H1 (cell line): ENCODE results near the gene COLEC11. TPM values are rescaled to one million over a fixed set of nuclear protein-coding genes. Genes with fewer than 3 reads are reported as not detected.

ENCODE experiments used
- CTCF ChIA-PET: fragments of 300-600 bp; sonication (Branson Sonifier 250); formaldehyde crosslinking; loops from one replicate; lab custom pipeline; 2021; ENCODE audit not compliant: partially characterized antibody; lab: Charles Lee
- POLR2A ChIA-PET: fragments of 300-600 bp; sonication (Branson Sonifier 250); formaldehyde crosslinking; loops from one replicate; lab custom pipeline; 2021; ENCODE audit warnings: inconsistent platforms; ENCODE audit not compliant: partially characterized antibody; lab: Charles Lee
- DNase-seq, 2 experiments: peaks; one replicate each; pipeline versions ENCODE4 v3.0.0 to v3.0.0-alpha.2; 2010 to 2022; ENCODE audit warnings: low spot score in 2 of 2, low read depth in 1 of 2, mixed read lengths in 1 of 2
- FAIRE-seq: peaks from 2 replicates; lab custom pipeline; 2011; peaks lifted over from hg19 to GRCh38; lab: Jason Lieb, UNC
- H2AFZ ChIP-seq: 2 replicates; pipeline ENCODE4 v1.8.1; 2012; ENCODE audit warnings: low read length, inconsistent platforms
- H2AK5ac ChIP-seq: 2 replicates; pipeline ENCODE4 v1.6.1; 2013; ENCODE audit warnings: low read depth, low read length
- H2BK120ac ChIP-seq: replicated peaks from 2 replicates; pipeline ENCODE3; 2013; ENCODE audit warnings: low read depth, low read length, inconsistent platforms
- H2BK12ac ChIP-seq: 2 replicates; pipeline ENCODE4 v1.6.1; 2013; ENCODE audit warnings: low read depth, low read length
- H2BK15ac ChIP-seq: 2 replicates; pipeline ENCODE4 v1.6.1; 2013; ENCODE audit warnings: low read length
- H2BK20ac ChIP-seq: 2 replicates; pipeline ENCODE4 v1.6.1; 2013; ENCODE audit warnings: low read length
- H2BK5ac ChIP-seq: 2 replicates; pipeline ENCODE4 v1.6.1; 2013; ENCODE audit warnings: low read depth, low read length
- H3K14ac ChIP-seq: 2 replicates; pipeline ENCODE4 v1.6.1; 2013; ENCODE audit warnings: inconsistent platforms; ENCODE audit not compliant: insufficient read length
- H3K18ac ChIP-seq: 2 replicates; pipeline ENCODE4 v1.6.1; 2013; ENCODE audit warnings: low read length; ENCODE audit errors: extremely low read depth
- H3K23ac ChIP-seq: 2 replicates; pipeline ENCODE4 v1.6.1; 2013; ENCODE audit warnings: inconsistent platforms; ENCODE audit not compliant: insufficient read length
- H3K23me2 ChIP-seq: 2 replicates; pipeline ENCODE4 v1.6.1; 2013; ENCODE audit warnings: low read depth, low read length
- H3K27ac ChIP-seq: 2 replicates; pipeline ENCODE4 v1.6.1; 2011; ENCODE audit warnings: low read depth, low read length, inconsistent platforms
- H3K27me3 ChIP-seq, 4 experiments: replicated peaks in 1 of 4; 1 replicate in 1 of 4; 2 replicates in 3 of 4; pipeline versions ENCODE4 v1.6.1 to v1.8.1; 2011 to 2013; ENCODE audit warnings: low read length in 3 of 4, mild to moderate bottlenecking in 3 of 4, inconsistent platforms in 2 of 4, mixed read lengths in 2 of 4, moderate library complexity in 1 of 4; ENCODE audit not compliant: control insufficient read depth in 3 of 4, insufficient read depth in 3 of 4; ENCODE audit errors: extremely low read depth in 1 of 4
- H3K36me3 ChIP-seq, 4 experiments: 2 replicates each; pipeline versions ENCODE4 v1.6.1 to v1.8.1; 2011 to 2013; ENCODE audit warnings: mild to moderate bottlenecking in 4 of 4, low read length in 3 of 4, moderate library complexity in 2 of 4, control low read depth in 1 of 4, inconsistent platforms in 1 of 4; ENCODE audit not compliant: insufficient read depth in 4 of 4, control insufficient read depth in 2 of 4
- H3K4ac ChIP-seq: replicated peaks from 2 replicates; pipeline ENCODE3; 2013; ENCODE audit warnings: low read length, low read depth, mixed read lengths, inconsistent platforms; ENCODE audit not compliant: insufficient read length
- H3K4me1 ChIP-seq, 4 experiments: replicated peaks in 1 of 4; 1 replicate in 1 of 4; 2 replicates in 3 of 4; pipeline versions ENCODE4 v1.6.1 to v1.8.1; 2011 to 2013; ENCODE audit warnings: low read length in 3 of 4, inconsistent platforms in 2 of 4, mixed read lengths in 1 of 4; ENCODE audit not compliant: insufficient read depth in 4 of 4, control insufficient read depth in 3 of 4
- H3K4me2 ChIP-seq, 2 experiments: 2 replicates each; pipeline versions ENCODE4 v1.6.1 to v1.8.1; 2011 to 2013; ENCODE audit warnings: low read depth in 2 of 2, low read length in 2 of 2, control low read depth in 1 of 2, inconsistent platforms in 1 of 2, mild to moderate bottlenecking in 1 of 2; ENCODE audit not compliant: insufficient read depth in 1 of 2
- H3K4me3 ChIP-seq, 4 experiments: fragments of 200-600, 300-600 bp in 1 of 4; sonication (generic), shearing (Covaris generic), sonication (Bioruptor Twin) in 1 of 4; 2 replicates each; pipeline versions ENCODE4 v1.5.1 to v1.8.1; 2011 to 2016; ENCODE audit warnings: low read length in 4 of 4, low read depth in 3 of 4, control low read depth in 2 of 4, inconsistent platforms in 2 of 4, mild to moderate bottlenecking in 2 of 4, mixed read lengths in 1 of 4, moderate library complexity in 1 of 4; ENCODE audit not compliant: insufficient read depth in 2 of 4; ENCODE audit errors: extremely low read depth in 1 of 4
- H3K56ac ChIP-seq: replicated peaks from 2 replicates; pipeline ENCODE3; 2013; ENCODE audit warnings: low read depth, mild to moderate bottlenecking, mixed read lengths, low read length, inconsistent platforms; ENCODE audit not compliant: insufficient read length
- H3K79me1 ChIP-seq: 2 replicates; pipeline ENCODE4 v1.6.1; 2013; ENCODE audit warnings: low read depth, low read length, control low read depth
- H3K79me2 ChIP-seq, 2 experiments: 2 replicates each; pipeline versions ENCODE4 v1.6.1 to v1.8.1; 2012 to 2013; ENCODE audit warnings: low read length in 2 of 2, mild to moderate bottlenecking in 2 of 2, inconsistent platforms in 1 of 2; ENCODE audit not compliant: insufficient read depth in 2 of 2, control insufficient read depth in 1 of 2
- H3K9ac ChIP-seq, 4 experiments: replicated peaks in 1 of 4; 1 replicate in 1 of 4; 2 replicates in 3 of 4; pipeline versions ENCODE4 v1.6.1 to v1.8.1; 2011 to 2013; ENCODE audit warnings: low read depth in 3 of 4, low read length in 3 of 4, control low read depth in 2 of 4, mild to moderate bottlenecking in 2 of 4, moderate library complexity in 2 of 4, inconsistent platforms in 1 of 4; ENCODE audit errors: extremely low read depth in 1 of 4
- H3K9me3 ChIP-seq, 2 experiments: 2 replicates each; pipeline versions ENCODE4 v1.6.1 to v1.8.1; 2012 to 2013; ENCODE audit warnings: mild to moderate bottlenecking in 2 of 2, moderate library complexity in 2 of 2, control low read depth in 1 of 2, inconsistent platforms in 1 of 2, low read depth in 1 of 2, low read length in 1 of 2, mixed read lengths in 1 of 2; ENCODE audit not compliant: insufficient read depth in 2 of 2
- H4K20me1 ChIP-seq, 2 experiments: replicated peaks in 1 of 2; 2 replicates each; pipeline versions ENCODE3 to v1.8.1; 2011 to 2013; ENCODE audit warnings: inconsistent platforms in 2 of 2, low read length in 2 of 2, mild to moderate bottlenecking in 1 of 2; ENCODE audit not compliant: insufficient read depth in 2 of 2, control insufficient read depth in 1 of 2
- H4K5ac ChIP-seq: 2 replicates; pipeline ENCODE4 v1.6.1; 2013; ENCODE audit warnings: low read length, low read depth, mixed read lengths, inconsistent platforms; ENCODE audit not compliant: insufficient read length
- H4K8ac ChIP-seq: 2 replicates; pipeline ENCODE4 v1.8.0; 2013; ENCODE audit warnings: mild to moderate bottlenecking, moderate library complexity, low read length, inconsistent platforms; ENCODE audit not compliant: insufficient read depth; ENCODE audit errors: extremely low read depth
- H4K91ac ChIP-seq: replicated peaks from 2 replicates; pipeline ENCODE3; 2013; ENCODE audit warnings: low read length, mixed read lengths, inconsistent platforms; ENCODE audit not compliant: insufficient read length
- ASH2L ChIP-seq: fragments of 200-600, 300-600 bp; sonication (generic); IDR thresholded peaks from one replicate; pipeline ENCODE4 v1.7.1; 2017; ENCODE audit warnings: low read length
- CHD1 ChIP-seq: IDR thresholded peaks from 2 replicates; pipeline ENCODE4 v1.6.1; 2012; ENCODE audit warnings: low read depth, low read length, improper control_type of control experiment
- CHD2 ChIP-seq: IDR thresholded peaks from 2 replicates; pipeline ENCODE4 v1.6.1; 2012; ENCODE audit warnings: low read length, improper control_type of control experiment
- CREB1 ChIP-seq: IDR thresholded peaks from 2 replicates; pipeline ENCODE4 v1.6.1; 2012; ENCODE audit warnings: inconsistent platforms
- GABPA ChIP-seq: IDR thresholded peaks from 2 replicates; pipeline ENCODE4 v1.6.1; 2011; ENCODE audit warnings: mild to moderate bottlenecking, low read length, moderate library complexity, borderline replicate concordance; ENCODE audit not compliant: insufficient read depth
- GTF2F1 ChIP-seq: IDR thresholded peaks from 2 replicates; pipeline ENCODE4 v1.6.1; 2012; ENCODE audit warnings: low read depth, low read length, improper control_type of control experiment, borderline replicate concordance
- HDAC6 ChIP-seq: IDR thresholded peaks from one replicate; pipeline ENCODE4 v1.7.1; 2012; ENCODE audit warnings: low read depth, mild to moderate bottlenecking, inconsistent platforms, low read length, moderate library complexity
- KDM5A ChIP-seq: fragments of 200-600 bp; IDR thresholded peaks from 2 replicates; pipeline ENCODE4 v1.7.1; 2012; ENCODE audit warnings: mild to moderate bottlenecking, low read length, inconsistent platforms, mixed read lengths
- RAD21 ChIP-seq, 2 experiments: IDR thresholded peaks in 1 of 2; conservative IDR thresholded peaks in 1 of 2; 2 replicates each; pipeline ENCODE4 v1.6.1; 2011; ENCODE audit warnings: low read depth in 2 of 2, low read length in 2 of 2, improper control_type of control experiment in 1 of 2, inconsistent platforms in 1 of 2, mild to moderate bottlenecking in 1 of 2, moderate library complexity in 1 of 2
- SIRT6 ChIP-seq: IDR thresholded peaks from one replicate; pipeline ENCODE4 v1.7.1; 2012; ENCODE audit warnings: low read length, inconsistent platforms
- SP1 ChIP-seq: IDR thresholded peaks from 2 replicates; pipeline ENCODE4 v1.6.1; 2011; ENCODE audit warnings: low read depth, low read length
- SP4 ChIP-seq: IDR thresholded peaks from 2 replicates; pipeline ENCODE4 v1.6.1; 2012; ENCODE audit warnings: low read length, inconsistent platforms
- TAF7 ChIP-seq: optimal IDR thresholded peaks from 2 replicates; pipeline ENCODE3; 2011; ENCODE audit warnings: low read depth, mild to moderate bottlenecking, inconsistent platforms, low read length, moderate library complexity, borderline replicate concordance
- ZNF274 ChIP-seq: IDR thresholded peaks from 2 replicates; pipeline ENCODE4 v1.7.0; 2012; ENCODE audit warnings: low read length, borderline replicate concordance; ENCODE audit errors: extremely low read depth
- WGBS, 2 experiments: shearing (Covaris generic) in 1 of 2; methylation state at CpG; one replicate each; pipeline versions ENCODE4 v1.1.6 to v1.1.7; 2013 to 2015; ENCODE audit warnings: low lambda C conversion rate in 2 of 2, mixed read lengths in 2 of 2, inconsistent platforms in 1 of 2, low coverage in 1 of 2, missing lambda C conversion rate in 1 of 2; ENCODE audit not compliant: insufficient replicate concordance in 2 of 2, insufficient coverage in 1 of 2, insufficient read length in 1 of 2; ENCODE audit errors: extremely low coverage in 1 of 2, missing lambda C conversion rate in 1 of 2; 5-methylcytosine and 5-hydroxymethylcytosine counted together
- polyA plus RNA-seq, 7 experiments: library from polyadenylated mRNA; depleted of rRNA in 3 of 7; stranded (reverse) in 5 of 7; unstranded in 2 of 7; fragments of >200 nt in 5 of 7; fragments of 200-250 nt in 2 of 7; gene quantifications; 1 replicate in 5 of 7; 2 replicates in 1 of 7; 4 replicates in 1 of 7; pipeline versions ENCODE4 v1.2.1 to v1.2.3, GENCODE V29; 2011 to 2013; ENCODE audit warnings: missing spikeins in 2 of 7, mixed read lengths in 2 of 7
- total RNA-seq: library from RNA; stranded (reverse); fragmentation: NEBNext Ultra II Directional; extraction: Animal tissue kit (Norgen Biotek cat#: 25700); gene quantifications from 2 replicates; pipeline ENCODE4 v1.2.1, GENCODE V29; 2021
- TF ChIP-seq, protein P1 (sequence below): IDR thresholded peaks from 2 replicates; pipeline ENCODE4 v1.6.1; 2012; ENCODE audit warnings: inconsistent platforms

Gene COLEC11
- total and polyA plus RNA-seq, 2 of the 8 experiments (the other 6 are each of a cell fraction or from before 2014, with no cell fraction given): 0.47 to 0.80 TPM

DNA sequence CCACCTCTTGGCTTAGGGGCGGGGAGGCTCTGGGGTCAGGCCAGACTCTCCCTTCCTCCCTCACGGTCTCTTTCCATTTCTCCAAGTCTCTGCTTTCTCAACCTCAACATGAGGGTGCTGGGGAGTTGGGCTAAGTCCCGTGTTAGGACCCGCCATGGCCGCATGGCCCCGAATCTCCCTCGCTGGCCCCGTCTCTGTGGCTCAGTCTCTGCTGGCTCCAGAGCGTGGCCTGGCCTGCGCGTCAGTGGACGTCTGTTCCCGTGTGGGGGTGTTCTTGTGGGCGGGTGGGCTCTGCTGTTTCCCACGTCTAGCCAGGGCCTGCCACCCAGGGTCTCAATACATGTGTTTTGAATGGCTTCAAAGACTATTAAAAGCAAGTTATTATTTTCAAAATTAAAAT is 75.5 kb downstream of the COLEC11 start:
- Histone ChIP-seq H2BK12ac (no peak overlapping the region), H3K4me2 (no peak overlapping the region), H2AFZ (no peak overlapping the region), H2AK5ac (no peak overlapping the region), H3K4me1 (no peaks in the 10 kb centered on the region), H4K5ac (no peak overlapping the region), H3K56ac (no peak overlapping the region), H4K91ac (no peak overlapping the region), H3K4ac (no peak overlapping the region), H2BK20ac (no peak overlapping the region), H3K79me2 (no peaks in the 10 kb centered on the region), H3K9me3 (no peaks in the 10 kb centered on the region), H3K23ac (no peak overlapping the region), H3K18ac (no peak overlapping the region), H3K4me3 (no peak overlapping the region), H3K27me3 (no peaks in the 10 kb centered on the region), H2BK5ac (no peak overlapping the region), H4K8ac (no peak overlapping the region), H3K9ac (no peak overlapping the region), H3K23me2 (no peaks in the 10 kb centered on the region; the same call in 1 of the 2 replicates), H2BK15ac (no peak overlapping the region), H4K20me1 (no peaks in the 10 kb centered on the region), H3K27ac (no peak overlapping the region), H3K36me3 (no peaks in the 10 kb centered on the region), H2BK120ac (no peak overlapping the region), H3K79me1 (no peaks in the 10 kb centered on the region), H3K14ac (no peak overlapping the region)
- no peak for FAIRE-seq
- 83% methylated on average over 15 of the region's 15 CpGs; no CpG with 5 or more reads in 1 of the 2 experiments for WGBS, 2 experiments
- ChIA-PET CTCF (interaction anchor here (1.0 to 1.3 kb wide), 2 partner anchors 16 to 58 kb away, joined by 3 to 5 read pairs; no protein-coding TSS in a partner anchor), POLR2A (no interaction called here)
- DNase-seq: peak in 1 of 2 experiments; percentile 31
- no peak for TF ChIP-seq GABPA
- no peak for TF ChIP-seq RAD21 (IDR thresholded peaks at IDR 0.05 in 1 of 2, conservative IDR thresholded peaks at IDR 0.05 in 1 of 2; ENCODE audit: low read depth in 2 of 2, low read length in 2 of 2)
- no peak for TF ChIP-seq ASH2L
- TF ChIP-seq ZNF274: no peak
- no peak for TF ChIP-seq CHD1
- no peak for TF ChIP-seq SP4
- TF ChIP-seq, protein P1, sequence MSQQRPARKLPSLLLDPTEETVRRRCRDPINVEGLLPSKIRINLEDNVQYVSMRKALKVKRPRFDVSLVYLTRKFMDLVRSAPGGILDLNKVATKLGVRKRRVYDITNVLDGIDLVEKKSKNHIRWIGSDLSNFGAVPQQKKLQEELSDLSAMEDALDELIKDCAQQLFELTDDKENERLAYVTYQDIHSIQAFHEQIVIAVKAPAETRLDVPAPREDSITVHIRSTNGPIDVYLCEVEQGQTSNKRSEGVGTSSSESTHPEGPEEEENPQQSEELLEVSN: no peak
- TF ChIP-seq SP1: no peak
- no peak for TF ChIP-seq GTF2F1
- no peak for TF ChIP-seq HDAC6
- TF ChIP-seq SIRT6: no peak
- no peak for TF ChIP-seq KDM5A
- TF ChIP-seq TAF7: no peak
- TF ChIP-seq CREB1: no peak
- no peak for TF ChIP-seq CHD2
